Sigmoid colon (tissue), 4 donors: ENCODE measurements around the gene UTP25.

Experiments
- CTCF ChIP-seq, 4 experiments: fragments of 450-650 bp in 3 of 4; fragments of 200-600 bp in 1 of 4; IDR thresholded peaks; one replicate each; pipeline ENCODE4 v1.5.1; 2016 to 2019; ENCODE audit warnings: antibody characterized with exemption in 4 of 4, mild to moderate bottlenecking in 3 of 4, moderate library complexity in 2 of 4
- EP300 ChIP-seq, 4 donors: sonication (generic); formaldehyde crosslinking; IDR thresholded peaks; one replicate each; pipeline ENCODE4 v1.6.1; 2017; ENCODE audit warnings: antibody characterized with exemption in 4 of 4
- POLR2A ChIP-seq, 2 donors: fragments of 450-650 bp; IDR thresholded peaks; one replicate each; pipeline ENCODE4 v1.6.1; 2016; ENCODE audit warnings: antibody characterized with exemption in 2 of 2, mild to moderate bottlenecking in 2 of 2, moderate library complexity in 2 of 2

- no peak for TF ChIP-seq CTCF (IDR thresholded peaks at IDR 0.05)
- TF ChIP-seq EP300 (IDR thresholded peaks at IDR 0.05), result no peak
- TF ChIP-seq POLR2A (IDR thresholded peaks at IDR 0.05), result no peak
Observed at GRCh38 chr1:209783386-209783785, 44.4 kb upstream of the UTP25 start.
